ENCODE data around the gene GPR137.
"Not testable (repeated sequence)": the region's sequence is repeated elsewhere in the genome, so short reads cannot be mapped to it uniquely, and the experiment has no call there.

The GPR137 gene

DNA sequence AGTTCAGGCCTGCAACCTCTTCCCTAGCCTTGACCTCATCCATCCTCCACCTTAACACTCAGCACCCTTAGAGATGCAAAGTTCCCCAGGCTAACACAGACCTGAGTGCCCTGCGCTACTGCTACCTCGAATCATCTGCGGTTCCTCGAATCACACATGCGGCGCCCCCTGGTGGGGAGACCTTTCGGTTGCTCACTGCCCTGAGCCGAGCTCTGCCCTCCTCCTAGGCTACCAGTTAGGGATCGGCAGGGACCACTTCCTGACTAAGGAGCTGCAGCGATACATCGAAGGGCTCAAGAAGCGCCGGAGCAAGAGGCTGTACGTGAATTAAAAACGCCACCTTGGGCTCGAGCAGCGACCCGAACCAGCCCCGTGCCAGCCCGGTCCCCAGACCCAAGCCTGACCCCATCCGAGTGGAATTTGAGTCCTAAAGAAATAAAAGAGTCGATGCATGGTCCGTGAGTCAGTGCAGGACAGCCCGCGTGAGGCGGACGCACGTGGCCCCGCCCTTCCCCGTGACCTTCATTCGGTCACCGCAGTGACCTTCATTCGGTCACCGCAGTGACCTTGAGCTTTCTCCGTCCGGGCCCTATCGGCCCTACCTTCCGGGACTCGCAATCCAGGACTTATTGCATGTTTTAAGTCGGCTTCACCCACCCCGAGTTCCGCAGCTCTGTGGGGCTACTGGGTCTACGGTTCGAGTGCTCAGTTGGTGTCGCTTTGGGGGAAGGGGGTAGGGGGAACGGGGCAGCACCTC is 18.8 kb downstream of the GPR137 start:
- DNase-seq (ENCODE audit: low spot score), result peak; percentile 88

DNA sequence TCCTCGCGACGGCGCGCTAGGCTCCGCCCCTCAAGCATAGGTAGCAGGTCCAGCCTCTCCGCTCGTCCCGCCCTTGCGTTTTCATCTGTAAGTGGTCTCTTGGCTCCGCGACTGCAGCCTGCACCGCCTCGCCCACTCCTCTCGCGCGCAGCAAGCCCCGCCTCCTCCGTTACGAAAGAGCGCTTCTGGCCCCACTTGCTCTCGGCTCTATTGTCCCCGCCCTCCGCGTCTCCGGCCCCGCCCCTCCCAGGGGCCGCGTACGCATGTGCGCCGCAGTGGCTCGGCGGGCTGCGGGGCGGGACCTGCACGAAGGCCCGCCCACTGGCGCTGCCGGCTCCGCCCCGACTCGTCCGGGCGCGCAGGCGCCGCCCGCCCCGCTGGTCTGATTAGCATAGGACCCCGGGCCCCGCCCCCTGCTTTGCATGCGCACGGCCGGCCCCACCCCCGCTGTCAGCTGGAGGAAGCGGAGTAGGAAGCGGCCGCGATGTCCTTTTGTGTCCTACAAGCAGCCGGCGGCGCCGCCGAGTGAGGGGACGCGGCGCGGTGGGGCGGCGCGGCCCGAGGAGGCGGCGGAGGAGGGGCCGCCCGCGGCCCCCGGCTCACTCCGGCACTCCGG is 19.5 kb downstream of the GPR137 start, which contains the start of gene ESRRA:
ESRRA (plus strand) TSS at position 450 of the 616 bp plus-strand sequence. CDS start 1,656 bp downstream, outside the sequence.
- peak; percentile 98 for DNase-seq (ENCODE audit: low spot score)

- no peak for DNase-seq (ENCODE audit: low spot score)
Measured at GRCh38 chr11:64305691-64306562, 20.3 kb downstream of the GPR137 start.

GRCh38 chr11:64306563-64306875 is 20.9 kb downstream of the GPR137 start:
- DNase-seq (ENCODE audit: low spot score), result no peak

DNA sequence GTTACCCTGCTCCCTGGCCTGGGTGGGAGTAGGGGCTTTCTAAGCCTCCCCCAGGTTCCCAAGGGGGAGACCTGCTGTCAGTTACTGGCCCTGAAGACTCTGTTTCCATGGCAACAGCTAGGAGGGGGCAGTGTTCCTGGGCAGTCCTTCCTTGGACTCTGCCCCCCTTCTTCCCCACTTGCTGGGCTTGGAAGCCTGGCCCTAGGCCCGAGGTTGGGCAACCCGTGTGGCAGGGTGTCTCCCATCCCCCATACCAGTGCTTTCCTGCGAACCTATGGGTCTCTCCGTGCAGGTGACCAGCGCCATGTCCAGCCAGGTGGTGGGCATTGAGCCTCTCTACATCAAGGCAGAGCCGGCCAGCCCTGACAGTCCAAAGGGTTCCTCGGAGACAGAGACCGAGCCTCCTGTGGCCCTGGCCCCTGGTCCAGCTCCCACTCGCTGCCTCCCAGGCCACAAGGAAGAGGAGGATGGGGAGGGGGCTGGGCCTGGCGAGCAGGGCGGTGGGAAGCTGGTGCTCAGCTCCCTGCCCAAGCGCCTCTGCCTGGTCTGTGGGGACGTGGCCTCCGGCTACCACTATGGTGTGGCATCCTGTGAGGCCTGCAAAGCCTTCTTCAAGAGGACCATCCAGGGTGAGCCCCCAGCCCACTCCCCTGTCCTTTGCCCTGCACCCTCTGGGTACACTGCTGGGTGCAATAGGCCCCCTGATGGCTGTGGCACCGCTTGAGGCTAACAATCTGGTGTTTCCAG is 21.4 kb downstream of the GPR137 start:
- DNase-seq (ENCODE audit: low spot score), result no peak

DNA sequence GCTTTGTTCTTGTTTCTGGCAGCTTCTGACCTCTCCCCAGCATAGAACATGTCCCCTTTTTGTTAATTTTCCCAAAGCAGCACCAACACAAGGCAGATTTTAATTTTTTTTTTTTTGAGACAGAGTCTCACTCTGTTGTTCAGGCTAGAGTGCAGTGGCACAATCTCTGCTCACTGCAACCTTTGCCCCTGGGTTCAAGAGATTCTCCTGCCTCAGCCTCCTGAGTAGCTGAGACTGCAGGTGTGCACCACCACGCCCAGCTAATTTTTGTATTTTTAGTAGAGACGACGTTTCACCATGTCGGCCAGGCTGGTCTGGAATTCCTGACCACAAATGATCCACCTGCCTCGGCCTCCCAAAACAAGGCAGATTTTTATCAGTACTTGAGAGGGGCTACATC is 22.1 kb downstream of the GPR137 start:
- DNase-seq (ENCODE audit: low spot score), result not testable (repeated sequence)

DNA sequence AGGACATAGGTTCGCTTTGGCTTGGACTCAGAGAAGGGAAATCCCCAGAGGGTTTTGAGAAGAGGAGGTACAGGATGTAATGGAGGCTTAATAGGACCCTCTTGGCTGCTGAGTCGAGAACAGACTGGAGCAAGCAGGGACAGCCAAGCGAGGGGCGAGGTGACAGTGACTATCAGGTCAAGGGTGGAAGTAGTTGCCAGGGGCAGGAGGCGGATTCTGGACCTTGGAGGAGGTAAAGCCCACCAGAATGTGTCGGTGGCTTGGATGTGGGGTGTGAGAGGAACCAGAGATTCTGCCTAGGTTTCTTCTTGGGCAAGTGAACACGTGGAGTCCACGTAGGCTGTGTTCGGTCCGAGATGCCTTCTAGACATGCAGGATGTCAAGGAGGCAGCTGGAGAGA is 27.3 kb downstream of the GPR137 start:
- DNase-seq (ENCODE audit: low spot score), result no peak

DNA sequence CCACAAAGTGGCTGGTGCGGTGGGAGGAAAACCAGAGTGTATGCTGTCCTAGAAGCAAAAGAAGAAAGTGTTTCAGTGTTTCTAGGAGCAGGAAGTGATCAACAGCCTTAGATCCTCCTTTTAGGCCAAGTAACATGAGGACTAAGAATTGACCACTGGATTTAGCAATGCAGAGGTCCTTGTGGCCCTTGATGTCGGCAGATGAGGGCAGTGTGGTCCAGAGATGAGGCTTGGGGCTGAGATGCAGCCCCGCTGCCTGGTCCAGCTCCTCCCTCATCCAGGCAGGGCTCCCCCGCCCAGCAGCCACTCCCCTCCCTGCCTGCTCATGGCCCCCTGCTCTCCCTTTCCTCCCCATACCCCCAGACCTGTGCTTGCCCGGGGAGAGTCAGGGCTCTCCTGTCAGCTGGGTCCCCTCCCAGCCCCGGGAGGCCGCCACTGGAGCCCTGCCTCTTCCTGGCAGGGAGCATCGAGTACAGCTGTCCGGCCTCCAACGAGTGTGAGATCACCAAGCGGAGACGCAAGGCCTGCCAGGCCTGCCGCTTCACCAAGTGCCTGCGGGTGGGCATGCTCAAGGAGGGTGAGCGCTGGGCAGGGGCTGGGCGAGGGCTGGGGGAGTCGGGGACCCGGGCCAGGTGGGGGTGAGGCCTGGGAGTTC is 28.0 kb downstream of the GPR137 start:
- no peak for DNase-seq (ENCODE audit: low spot score)

DNA sequence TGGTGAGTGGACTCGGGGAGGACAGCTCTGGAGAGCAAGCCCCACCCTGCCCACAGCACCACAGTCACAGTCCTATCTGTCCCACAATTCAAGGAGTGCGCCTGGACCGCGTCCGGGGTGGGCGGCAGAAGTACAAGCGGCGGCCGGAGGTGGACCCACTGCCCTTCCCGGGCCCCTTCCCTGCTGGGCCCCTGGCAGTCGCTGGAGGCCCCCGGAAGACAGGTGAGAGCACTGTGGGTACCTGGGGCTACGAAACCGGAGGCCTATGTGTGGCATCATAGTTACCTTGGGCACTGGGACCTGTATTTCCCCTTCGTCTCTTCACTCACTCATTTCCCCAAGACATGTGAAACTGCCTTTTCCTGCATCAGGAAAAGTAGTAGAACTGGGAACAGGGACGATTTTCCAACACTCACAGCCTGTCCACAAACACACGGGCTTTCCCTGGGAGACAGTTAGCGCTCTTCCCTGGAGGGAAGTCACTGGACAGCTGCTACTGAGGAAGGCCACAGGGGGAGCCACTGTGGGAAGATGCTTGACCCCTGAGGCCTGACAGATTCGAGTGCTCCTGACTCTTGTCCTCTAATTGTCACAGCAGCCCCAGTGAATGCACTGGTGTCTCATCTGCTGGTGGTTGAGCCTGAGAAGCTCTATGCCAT is 28.6 kb downstream of the GPR137 start:
- no peak for DNase-seq (ENCODE audit: low spot score)

GRCh38 chr11:64314805-64315561 is 29.3 kb downstream of the GPR137 start:
- no peak for DNase-seq (ENCODE audit: low spot score)

- DNase-seq (ENCODE audit: low spot score), result not testable (repeated sequence)
Measured at GRCh38 chr11:64315667-64316526, 30.2 kb downstream of the GPR137 start.

GRCh38 chr11:64316672-64317324 is 31.1 kb downstream of the GPR137 start:
- DNase-seq (ENCODE audit: low spot score), result no peak

GRCh38 chr11:64317325-64317960 is 31.8 kb downstream of the GPR137 start, which contains the start of gene TRMT112:
Gene TRMT112, minus strand, starts transcription at chr11:64317559. Its CDS starts 33 bp downstream, at chr11:64317526.
- peak; percentile 99 for DNase-seq (ENCODE audit: low spot score)

- peak; percentile 98 for DNase-seq (ENCODE audit: low spot score)
Measured at GRCh38 chr11:64317961-64318765, 32.5 kb downstream of the GPR137 start, which contains the start of gene PRDX5. Gene PRDX5, plus strand, starts transcription at chr11:64318121. Its CDS starts 95 bp downstream, at chr11:64318216.

GRCh38 chr11:64318766-64319761 is 33.4 kb downstream of the GPR137 start:
- no peak for DNase-seq (ENCODE audit: low spot score)

DNA sequence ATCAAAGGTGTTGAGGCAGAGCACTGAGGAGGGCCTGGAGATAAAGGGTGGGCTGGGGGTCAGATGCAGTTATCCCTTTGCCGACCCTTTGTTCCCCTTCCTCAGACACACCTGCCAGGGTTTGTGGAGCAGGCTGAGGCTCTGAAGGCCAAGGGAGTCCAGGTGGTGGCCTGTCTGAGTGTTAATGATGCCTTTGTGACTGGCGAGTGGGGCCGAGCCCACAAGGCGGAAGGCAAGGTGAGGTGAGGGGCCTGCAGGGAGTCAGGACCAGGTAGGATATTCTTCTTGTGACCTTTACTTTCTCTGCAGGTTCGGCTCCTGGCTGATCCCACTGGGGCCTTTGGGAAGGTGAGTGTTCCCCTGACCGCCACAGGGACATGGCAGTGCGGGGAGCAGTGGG is 34.9 kb downstream of the GPR137 start:
- DNase-seq (ENCODE audit: low spot score), result no peak
